CD4-positive, alpha-beta T cell treated with Interleukin-15 for 4 hours (primary cell): ENCODE results near the gene EBF3.

ENCODE experiments used
- DNase-seq: peaks from one replicate; pipeline ENCODE4 v3.0.0-alpha.2; 2020; ENCODE audit warnings: low spot score

The EBF3 gene

DNA sequence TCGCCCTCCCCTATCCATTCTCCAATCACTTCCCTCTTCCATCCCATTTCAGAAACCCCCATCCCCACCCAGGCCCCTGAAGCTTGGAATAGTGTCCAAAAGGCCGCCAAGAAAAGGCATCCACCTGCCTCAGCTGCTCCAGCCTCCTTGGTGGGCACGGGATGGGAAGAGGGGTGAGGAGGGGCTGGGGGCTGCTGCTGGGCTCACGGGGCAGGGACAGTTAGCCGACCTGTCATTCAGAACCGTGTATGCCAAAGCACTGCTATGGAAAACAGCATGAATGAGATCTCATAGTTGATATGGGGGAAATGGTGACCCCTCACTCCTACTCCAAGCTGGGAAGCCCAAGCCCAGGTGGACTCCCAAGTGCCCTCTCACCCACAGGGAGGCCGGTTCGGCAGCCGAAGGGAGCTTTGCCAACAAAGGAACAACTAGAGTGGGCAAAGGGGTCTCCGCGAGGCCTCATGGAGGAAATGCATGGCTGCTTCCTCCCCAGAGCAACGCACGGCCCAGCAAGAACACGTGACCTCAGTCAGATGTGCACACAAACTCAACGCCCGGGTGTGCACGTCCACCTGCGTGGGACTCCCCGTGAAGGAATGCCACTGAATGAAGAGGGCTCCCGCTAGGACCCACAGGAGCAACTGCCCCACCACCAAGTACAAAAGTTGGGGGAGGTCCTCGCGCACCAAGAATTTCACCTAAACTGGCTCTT lies 52.5 kb downstream of the EBF3 start:
- no peak for DNase-seq

GRCh38 chr10:129910861-129911260 lies 53.2 kb downstream of the EBF3 start:
- DNase-seq: no peak

DNA sequence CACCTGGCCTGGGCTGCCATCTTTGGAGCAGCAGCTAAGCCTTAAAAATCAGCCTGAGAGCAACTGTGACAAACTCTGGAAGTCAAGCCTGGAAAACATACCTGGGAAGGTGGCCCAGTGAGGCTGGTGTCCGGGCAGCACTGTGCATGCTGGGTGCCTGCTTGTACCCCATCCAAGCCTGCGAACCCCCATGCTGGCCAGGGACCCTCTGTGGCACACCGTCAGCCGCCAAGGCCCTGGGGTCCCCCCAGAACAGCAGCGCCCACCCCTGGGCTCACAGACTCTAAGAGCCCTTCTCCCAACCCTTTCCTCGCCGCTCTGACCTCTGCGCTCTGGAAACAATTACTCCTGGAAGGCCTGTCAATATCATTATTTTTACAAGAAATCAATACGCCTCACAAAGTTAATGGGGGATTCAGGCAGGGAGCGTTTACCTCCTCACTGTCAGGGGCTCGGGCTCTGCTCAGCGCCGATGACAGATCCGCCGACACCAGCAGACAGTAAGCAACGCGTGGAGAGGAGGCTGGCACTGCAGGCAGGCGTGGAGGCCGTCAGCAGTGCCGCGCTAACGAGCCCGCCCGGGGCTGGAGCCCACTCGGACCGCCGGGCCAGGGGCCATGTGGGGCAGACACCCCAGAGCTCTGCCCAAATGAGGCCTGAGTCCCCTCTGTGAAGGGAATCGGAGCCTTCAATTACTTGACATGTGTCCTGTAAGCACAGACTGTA lies 54.4 kb downstream of the EBF3 start:
- DNase-seq: no peak

DNA sequence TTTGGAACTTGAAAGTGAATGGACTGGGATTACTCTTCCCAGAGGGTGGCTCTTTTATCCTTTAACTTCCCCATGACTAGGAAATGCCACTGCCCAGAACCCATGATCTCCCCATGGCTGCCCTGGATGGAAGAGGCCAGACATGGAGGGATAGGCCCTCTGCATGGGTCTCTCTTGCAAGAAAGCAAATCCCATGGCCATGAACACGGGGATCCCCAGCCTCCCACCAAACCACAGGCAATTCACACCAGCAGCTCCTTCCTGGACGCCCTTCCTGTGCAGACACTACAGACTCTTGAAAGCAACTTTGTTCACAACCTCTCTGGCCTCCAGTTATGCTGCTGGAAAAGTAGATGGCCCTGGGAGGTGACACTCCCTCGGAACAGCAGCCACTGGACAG lies 55.0 kb downstream of the EBF3 start:
- DNase-seq: no peak

- no peak for DNase-seq
These were observed 55.7 kb downstream of the EBF3 start for GRCh38 chr10:129908406-129908805.

- DNase-seq: no peak
These were observed 58.5 kb downstream of the EBF3 start for GRCh38 chr10:129905553-129905952.

GRCh38 chr10:129904323-129904722 lies 59.8 kb downstream of the EBF3 start:
- DNase-seq: no peak

DNA sequence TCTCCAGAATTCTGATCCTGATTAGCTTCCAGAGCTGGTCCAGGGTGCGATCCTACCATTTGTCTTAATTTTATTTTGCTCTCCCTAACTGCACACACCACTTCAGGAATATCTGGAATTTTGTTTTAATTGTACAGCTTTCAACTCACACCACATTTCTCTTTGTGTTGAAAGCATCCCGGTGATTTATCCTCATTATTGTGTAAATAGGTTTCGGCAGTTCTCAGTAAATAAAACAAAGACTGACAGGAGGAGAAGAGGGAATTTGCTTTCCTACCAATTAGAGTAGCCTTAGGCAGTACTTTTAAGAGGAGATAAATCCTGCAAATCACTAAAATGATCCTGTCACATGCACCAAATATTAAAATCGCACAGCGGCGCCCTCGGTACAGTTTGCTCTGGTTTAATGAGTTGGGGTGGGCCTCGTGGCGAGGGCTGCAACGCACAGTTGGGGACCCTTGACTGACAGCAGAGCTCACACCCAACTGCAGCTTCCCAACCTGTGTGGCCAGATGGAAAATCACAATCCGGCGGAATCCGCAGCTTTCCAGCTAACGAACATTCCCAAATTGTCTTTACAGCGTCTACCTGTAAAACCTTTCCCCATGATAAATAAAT lies 62.6 kb downstream of the EBF3 start:
- DNase-seq: no peak

DNA sequence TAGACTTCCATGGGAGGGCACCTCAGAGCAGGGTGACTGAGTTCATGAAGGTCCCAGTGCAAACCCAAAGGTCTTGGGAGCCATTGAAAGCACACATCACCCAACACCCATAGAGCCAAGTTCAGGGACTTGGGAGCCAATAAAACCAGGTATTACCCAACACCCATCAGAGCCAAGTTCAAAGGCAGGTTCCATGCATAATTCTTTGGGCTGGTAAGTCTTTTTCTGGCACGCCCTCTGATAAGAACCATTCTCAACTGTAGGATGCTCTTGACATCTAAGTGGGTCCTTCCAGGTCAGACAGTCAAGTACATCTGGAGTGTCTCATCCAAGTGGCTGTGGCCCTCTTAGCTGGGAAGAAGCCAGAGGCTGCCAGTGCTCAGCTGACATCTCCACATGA lies 63.2 kb downstream of the EBF3 start:
- DNase-seq: no peak

- DNase-seq: no peak
These were observed 64.6 kb downstream of the EBF3 start for GRCh38 chr10:129899276-129900130.

- DNase-seq: no peak
These were observed 65.3 kb downstream of the EBF3 start for GRCh38 chr10:129898706-129899268.

DNA sequence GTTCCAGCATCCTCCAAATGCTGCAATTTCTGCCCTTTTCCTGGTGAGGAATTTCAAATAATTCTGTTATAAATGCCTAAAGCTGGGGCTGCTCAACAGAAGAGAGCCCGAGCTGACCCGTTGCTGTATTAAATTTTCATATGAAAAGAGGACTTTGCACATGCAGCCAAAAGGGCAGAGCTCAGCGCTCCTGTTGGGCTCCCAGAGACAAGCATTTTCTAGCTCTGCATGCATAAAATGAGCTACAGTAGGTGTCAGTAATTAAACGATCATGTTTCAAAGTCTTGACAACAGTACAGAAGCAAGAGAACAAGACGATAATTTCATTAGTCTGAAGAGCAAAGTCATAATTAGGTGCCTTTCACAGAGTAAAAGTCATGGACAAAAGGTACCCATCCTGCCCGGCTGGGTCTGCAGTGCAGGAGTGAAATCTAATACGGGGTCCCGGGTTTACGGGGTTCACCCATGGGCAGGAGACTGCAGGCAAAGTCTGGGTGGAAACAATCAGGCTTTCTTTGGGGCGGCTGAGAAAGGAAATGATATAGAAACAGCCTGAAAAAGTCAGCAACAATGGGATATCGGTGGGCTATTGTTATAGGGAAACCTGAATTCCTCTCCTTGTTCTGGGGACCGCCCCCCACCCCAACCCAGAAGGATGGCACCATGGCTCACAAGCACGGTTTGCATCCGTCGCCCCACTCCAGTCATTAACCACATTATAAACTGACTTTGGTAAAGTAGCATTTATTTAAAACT lies 66.0 kb downstream of the EBF3 start:
- no peak for DNase-seq

DNA sequence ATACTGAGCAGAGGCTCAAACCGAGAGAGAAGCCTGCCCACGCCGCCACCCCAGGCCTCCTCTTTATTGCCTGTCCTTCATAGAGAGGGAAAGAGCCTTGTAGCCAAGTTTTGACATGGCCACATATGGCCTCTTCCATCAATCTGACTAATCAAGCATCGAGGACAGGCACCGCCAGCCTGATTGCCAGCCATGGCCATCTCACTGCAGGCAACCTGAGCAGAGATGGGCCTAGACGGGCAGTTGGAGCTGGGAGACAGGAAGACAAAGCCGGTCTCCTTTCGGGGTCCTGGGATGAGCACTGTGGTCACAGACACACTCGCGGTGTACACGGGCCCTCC lies 67.2 kb downstream of the EBF3 start:
- DNase-seq: no peak

DNA sequence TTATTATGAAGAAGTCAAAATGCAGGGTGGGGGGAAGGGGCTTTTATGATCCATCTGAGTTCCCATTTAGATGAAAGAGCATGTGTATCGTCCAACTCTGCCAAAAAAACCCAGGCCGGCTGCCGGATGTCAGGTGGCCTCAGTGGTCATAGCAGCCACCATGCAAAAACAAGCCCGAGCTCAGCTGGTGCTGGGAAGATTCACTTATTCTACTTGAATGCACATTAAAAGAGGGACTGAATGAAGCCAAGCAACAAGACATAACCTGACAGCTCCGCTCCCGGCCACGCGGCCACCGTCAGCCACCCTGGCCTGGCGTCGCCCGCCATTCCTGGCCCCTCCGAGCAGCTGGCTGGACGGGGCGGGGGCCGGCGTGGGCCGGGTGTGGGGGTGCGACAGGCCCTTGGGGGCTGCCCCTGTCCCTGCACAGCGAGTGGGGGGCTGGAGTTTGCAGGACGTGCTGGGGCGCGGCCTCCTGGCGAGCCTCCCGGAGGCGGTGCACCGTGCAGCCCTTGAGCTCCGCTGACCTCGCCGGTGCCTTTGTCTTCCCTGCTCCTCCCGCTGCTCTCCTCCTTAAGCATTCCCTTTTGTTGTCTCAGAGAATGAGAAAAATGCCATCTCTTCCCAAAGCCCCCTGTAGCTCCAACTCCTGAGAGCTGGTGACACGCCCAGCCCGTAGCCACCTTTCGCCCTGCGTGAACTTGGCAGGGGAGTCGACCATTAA lies 67.8 kb downstream of the EBF3 start:
- no peak for DNase-seq

- DNase-seq: no peak
These were observed 68.3 kb downstream of the EBF3 start for GRCh38 chr10:129895811-129896135.

- DNase-seq: no peak
These were observed 69.4 kb downstream of the EBF3 start for GRCh38 chr10:129894698-129895097.

DNA sequence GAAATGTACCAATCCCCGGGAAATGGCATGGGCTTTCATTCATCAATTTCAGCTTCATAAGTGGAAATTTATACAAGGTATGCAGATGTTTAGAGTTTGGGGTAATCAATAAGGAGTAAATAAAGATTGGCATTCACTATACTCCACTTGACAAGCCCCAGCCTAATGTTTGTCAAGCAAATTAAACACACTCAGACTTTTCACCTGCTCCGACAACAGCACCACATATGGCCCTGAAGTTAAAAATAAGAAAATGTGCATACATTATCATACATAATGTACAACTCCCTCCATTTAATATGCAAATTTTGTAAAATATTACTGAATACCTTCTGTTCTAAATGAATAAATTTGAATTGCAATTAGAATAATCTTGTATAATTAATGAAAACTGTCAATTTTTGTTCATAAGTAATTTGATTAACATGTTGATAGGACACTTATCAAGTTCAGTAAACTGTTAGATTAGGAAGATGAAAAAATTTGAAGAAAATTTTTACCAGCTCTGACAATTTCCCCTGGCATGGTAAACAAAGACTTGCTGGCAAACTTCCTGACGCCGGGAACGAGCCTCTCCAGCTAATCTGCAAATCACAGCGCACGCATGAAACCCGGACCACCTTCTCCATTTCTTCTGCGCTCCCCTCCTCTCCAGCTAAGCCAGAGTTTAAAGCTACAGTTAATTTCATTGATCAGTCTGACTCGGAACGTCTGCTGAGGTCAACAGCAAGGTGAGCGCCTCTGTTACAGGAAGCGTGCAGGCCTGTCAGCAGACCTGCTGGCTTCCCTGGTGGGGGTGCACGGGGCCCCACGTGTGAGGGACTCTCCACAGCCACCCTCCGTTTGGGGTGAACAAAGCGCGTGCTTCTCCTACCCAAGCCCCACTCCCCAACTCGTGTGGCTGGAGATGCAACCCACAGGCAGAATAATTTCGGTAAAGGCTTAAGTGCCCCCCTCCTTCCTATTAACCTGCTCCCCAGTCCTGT lies 70.7 kb downstream of the EBF3 start:
- no peak for DNase-seq

- no peak for DNase-seq
These were observed 71.5 kb downstream of the EBF3 start for GRCh38 chr10:129892548-129893052.

DNA sequence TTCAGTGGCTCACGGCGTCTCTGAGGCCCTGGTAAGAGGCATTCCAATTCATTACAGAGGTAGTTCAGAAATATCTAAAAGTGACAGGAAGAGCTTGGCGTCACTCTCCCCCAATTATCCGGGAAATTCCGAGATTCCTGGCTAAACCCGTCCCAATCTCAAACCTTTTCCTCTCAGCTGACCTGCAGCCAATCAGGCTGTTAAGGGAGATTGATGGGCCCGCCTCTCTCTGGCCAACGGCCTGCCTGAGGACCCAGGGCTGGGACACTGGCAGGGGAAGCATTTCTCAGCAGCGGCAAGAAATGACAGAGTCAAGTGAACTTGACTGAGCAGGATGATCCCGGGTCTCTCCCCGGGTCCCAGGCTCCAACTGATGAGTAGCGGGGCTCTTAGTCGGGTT lies 72.3 kb downstream of the EBF3 start:
- no peak for DNase-seq
